EH (cell line): Measurements from ENCODE around the gene RBMS2.

Source experiments
- DNase-seq: peaks from one replicate; pipeline ENCODE4 v3.0.0-alpha.2; 2015; ENCODE audit warnings: low read depth

Gene RBMS2

GRCh38 chr12:56631790-56632700 lies 110.4 kb downstream of the RBMS2 start:
- peak; percentile 64 for DNase-seq

GRCh38 chr12:56632701-56633467 lies 111.3 kb downstream of the RBMS2 start:
- no peak for DNase-seq

- no peak for DNase-seq
These were observed 112.0 kb downstream of the RBMS2 start for GRCh38 chr12:56633468-56634241.

- peak; percentile 23 for DNase-seq
These were observed 112.7 kb downstream of the RBMS2 start for GRCh38 chr12:56634242-56634836.

- DNase-seq, result peak; percentile 92
These were observed 113.5 kb downstream of the RBMS2 start for GRCh38 chr12:56634837-56635791.

GRCh38 chr12:56635806-56636674 lies 114.4 kb downstream of the RBMS2 start:
- DNase-seq, result peak; percentile 92

- DNase-seq, result peak; percentile 100
These were observed 115.3 kb downstream of the RBMS2 start for GRCh38 chr12:56636675-56637540.

- no peak for DNase-seq
These were observed 116.0 kb downstream of the RBMS2 start for GRCh38 chr12:56637621-56638020.

- DNase-seq, result no peak
These were observed 119.6 kb downstream of the RBMS2 start for GRCh38 chr12:56641219-56641618.

- peak; percentile 40 for DNase-seq
These were observed 123.0 kb downstream of the RBMS2 start for GRCh38 chr12:56644654-56645053.

GRCh38 chr12:56645201-56645716 lies 123.6 kb downstream of the RBMS2 start:
- peak; percentile 26 for DNase-seq
